Spleen (tissue), 11 donors: ENCODE measurements around the gene SPEN. TPM values are rescaled to one million over a fixed set of nuclear protein-coding genes. Genes with fewer than 3 reads are reported as not detected.

ENCODE experiments used
- DNase-seq: peaks from one replicate; pipeline ENCODE4 v3.0.0-alpha.2; 2020
- H3K27ac ChIP-seq, 8 donors: fragments of 200-600 bp; sonication (generic) in 7 of 8; 1 replicate in 4 of 8; 2 replicates in 4 of 8; pipeline versions ENCODE4 v1.5.0 to v1.8.0; 2016 to 2021; ENCODE audit warnings: inconsistent platforms in 4 of 8, mild to moderate bottlenecking in 4 of 8, moderate library complexity in 1 of 8
- H3K27me3 ChIP-seq, 7 donors: fragments of 200-600 bp; sonication (generic) in 6 of 7; replicated peaks in 1 of 7; 1 replicate in 4 of 7; 2 replicates in 3 of 7; pipeline versions ENCODE4 v1.5.0 to v1.8.0; 2016 to 2021; ENCODE audit warnings: inconsistent platforms in 3 of 7, mild to moderate bottlenecking in 1 of 7
- H3K36me3 ChIP-seq, 6 donors: fragments of 200-600 bp; sonication (generic) in 5 of 6; 1 replicate in 4 of 6; 2 replicates in 2 of 6; pipeline versions ENCODE4 v1.5.0 to v1.8.0; 2016 to 2021; ENCODE audit warnings: inconsistent platforms in 2 of 6
- H3K4me1 ChIP-seq, 6 donors: fragments of 200-600 bp; sonication (generic) in 5 of 6; 1 replicate in 3 of 6; 2 replicates in 3 of 6; pipeline versions ENCODE4 v1.5.0 to v1.8.0; 2016 to 2021; ENCODE audit warnings: inconsistent platforms in 3 of 6
- H3K4me3 ChIP-seq, 8 donors: fragments of 200-600 bp; sonication (generic) in 7 of 8; 1 replicate in 4 of 8; 2 replicates in 4 of 8; pipeline versions ENCODE4 v1.5.0 to v1.8.0; 2016 to 2021; ENCODE audit warnings: inconsistent platforms in 4 of 8, mild to moderate bottlenecking in 4 of 8, moderate library complexity in 2 of 8
- H3K9me3 ChIP-seq, 8 donors: fragments of 200-600 bp; sonication (generic) in 7 of 8; 1 replicate in 4 of 8; 2 replicates in 4 of 8; pipeline versions ENCODE4 v1.5.0 to v1.8.0; 2016 to 2021; ENCODE audit warnings: inconsistent platforms in 4 of 8
- POLR2A ChIP-seq, 3 donors: fragments of 450-650 bp; IDR thresholded peaks; one replicate each; pipeline ENCODE4 v1.5.1; 2017; ENCODE audit warnings: antibody characterized with exemption in 3 of 3, mild to moderate bottlenecking in 1 of 3
- POLR2AphosphoS5 ChIP-seq, 3 donors: sonication (generic); formaldehyde crosslinking; IDR thresholded peaks; one replicate each; pipeline ENCODE4 v1.5.1; 2017; ENCODE audit warnings: antibody characterized with exemption in 3 of 3
- WGBS, 5 donors: extraction: QIAGEN DNeasy Blood & Tissue Kit in 3 of 5; methylation state at CpG; one replicate each; pipeline versions ENCODE4 v1.1.5 to v1.1.7; 2013 to 2018; 5-methylcytosine and 5-hydroxymethylcytosine counted together
- intact Hi-C: fragments of 100-400 bp; cut with DNase I; formaldehyde crosslinking; loops from one replicate; pipeline ENCODE4 v1.15.0; 2023; ENCODE audit warnings: low total_unique reads
- polyA plus RNA-seq, 3 donors: library from polyadenylated mRNA; stranded (reverse); fragments of 200-250 nt; gene quantifications; one replicate each; pipeline ENCODE4 v1.2.1, GENCODE V29; 2013
- small RNA-seq, 4 donors: library from RNA; depleted of rRNA; stranded (forward); fragments of <200 nt; gene quantifications; one replicate each; pipeline ENCODE3, GENCODE V24; 2016
- total RNA-seq, 7 donors: library from RNA; depleted of rRNA in 3 of 7; stranded (reverse); fragments of >200 nt in 3 of 7; fragmentation: NEBNext Ultra II Directional in 4 of 7; extraction: Animal tissue kit (Norgen Biotek cat#: 25700) in 4 of 7; gene quantifications; one replicate each; pipeline versions ENCODE4 v1.1.0 to v1.2.1, GENCODE V29; 2016 to 2021
- TF ChIP-seq, protein P1 (sequence below), 11 experiments: fragments of 200-600 bp in 7 of 11; fragments of 450-650 bp in 4 of 11; sonication (generic) in 4 of 11; IDR thresholded peaks in 8 of 11; conservative IDR thresholded peaks in 3 of 11; 1 replicate in 7 of 11; 2 replicates in 4 of 11; pipeline versions ENCODE4 v1.4.0 to v1.8.0; 2016 to 2021; ENCODE audit warnings: antibody characterized with exemption in 11 of 11, inconsistent platforms in 4 of 11, mild to moderate bottlenecking in 1 of 11
- donor health status: healthy with polysubstance abuse.
- donor health status: DM: no; HTN: no; CAD: no; lungs with moderate emphysema.
- donor health status: DM: no; HTN: no; CAD: no.
- donor health status: Bipolar disorder and iron deficiency.
- donor health status: healthy.
- donor health status: DM: no; HTN: no; CAD: no.
- donor health status: DM: yes; HTN: yes; CAD: no.

The SPEN gene
- total and polyA plus RNA-seq, 10 donors = 8.0 to 75.9 (median 58.4) TPM

DNA sequence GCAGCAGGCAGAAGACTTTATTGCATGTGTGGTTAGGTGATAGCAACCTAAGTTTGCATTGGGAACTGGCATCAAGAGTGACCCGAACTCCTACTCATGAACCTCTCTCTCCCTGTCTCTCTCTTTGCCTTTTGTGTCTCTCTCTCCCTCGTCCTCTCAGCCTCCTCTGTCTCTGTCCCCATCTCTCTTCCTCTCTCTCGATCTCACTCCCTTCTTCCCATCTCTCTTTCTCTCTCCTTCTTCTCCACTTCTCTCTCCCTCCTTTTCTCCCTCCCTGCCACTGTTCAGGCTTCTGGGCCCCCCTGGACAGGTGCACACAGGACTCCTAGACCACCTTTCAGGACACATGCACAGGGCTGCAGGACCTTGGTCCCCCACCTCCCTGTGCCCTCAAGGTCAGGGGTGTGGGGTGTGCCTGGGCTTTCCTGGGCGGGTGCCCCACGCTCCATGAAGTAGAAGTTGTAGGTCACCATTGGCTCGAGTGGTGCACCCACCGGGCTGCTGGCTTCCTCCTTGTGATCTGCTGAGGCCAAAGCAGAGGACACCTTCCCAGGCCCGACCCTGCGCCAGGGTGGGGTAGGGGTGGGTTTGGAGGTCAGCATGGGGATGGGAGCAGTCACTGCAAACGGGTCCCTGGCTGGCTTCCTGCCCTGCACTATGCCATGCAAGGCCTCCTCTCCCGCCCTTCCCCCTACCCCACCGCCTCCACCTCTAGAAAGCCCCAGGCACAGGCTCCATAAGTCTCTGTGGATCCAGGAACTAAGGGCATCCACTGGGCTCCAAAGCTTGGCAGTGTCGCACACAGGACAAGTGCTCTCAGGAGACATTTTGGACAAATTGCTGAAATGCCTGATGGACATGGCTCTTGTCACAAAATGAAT lies 141.6 kb downstream of the SPEN start:
- TF ChIP-seq POLR2A (IDR thresholded peaks at IDR 0.05) (no peak), POLR2AphosphoS5 (IDR thresholded peaks at IDR 0.05) (no peak)
- TF ChIP-seq, protein P1, sequence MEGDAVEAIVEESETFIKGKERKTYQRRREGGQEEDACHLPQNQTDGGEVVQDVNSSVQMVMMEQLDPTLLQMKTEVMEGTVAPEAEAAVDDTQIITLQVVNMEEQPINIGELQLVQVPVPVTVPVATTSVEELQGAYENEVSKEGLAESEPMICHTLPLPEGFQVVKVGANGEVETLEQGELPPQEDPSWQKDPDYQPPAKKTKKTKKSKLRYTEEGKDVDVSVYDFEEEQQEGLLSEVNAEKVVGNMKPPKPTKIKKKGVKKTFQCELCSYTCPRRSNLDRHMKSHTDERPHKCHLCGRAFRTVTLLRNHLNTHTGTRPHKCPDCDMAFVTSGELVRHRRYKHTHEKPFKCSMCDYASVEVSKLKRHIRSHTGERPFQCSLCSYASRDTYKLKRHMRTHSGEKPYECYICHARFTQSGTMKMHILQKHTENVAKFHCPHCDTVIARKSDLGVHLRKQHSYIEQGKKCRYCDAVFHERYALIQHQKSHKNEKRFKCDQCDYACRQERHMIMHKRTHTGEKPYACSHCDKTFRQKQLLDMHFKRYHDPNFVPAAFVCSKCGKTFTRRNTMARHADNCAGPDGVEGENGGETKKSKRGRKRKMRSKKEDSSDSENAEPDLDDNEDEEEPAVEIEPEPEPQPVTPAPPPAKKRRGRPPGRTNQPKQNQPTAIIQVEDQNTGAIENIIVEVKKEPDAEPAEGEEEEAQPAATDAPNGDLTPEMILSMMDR (IDR thresholded peaks at IDR 0.05 in 8 of 11, conservative IDR thresholded peaks at IDR 0.05 in 3 of 11) = no peak
- Histone ChIP-seq H3K27me3 (no peaks in the 10 kb centered on the region), H3K36me3 (no peaks in the 10 kb centered on the region), H3K9me3 (no peaks in the 10 kb centered on the region), H3K4me3 (no peak overlapping the region), H3K4me1 (no peaks in the 10 kb centered on the region), H3K27ac (no peak overlapping the region)
- intact Hi-C loops = no loop called here
- peak; percentile 45 for DNase-seq
- 78 to 85% (median 84%) methylated on average over 9 to 13 of the region's 13 CpGs for WGBS, 5 donors

DNA sequence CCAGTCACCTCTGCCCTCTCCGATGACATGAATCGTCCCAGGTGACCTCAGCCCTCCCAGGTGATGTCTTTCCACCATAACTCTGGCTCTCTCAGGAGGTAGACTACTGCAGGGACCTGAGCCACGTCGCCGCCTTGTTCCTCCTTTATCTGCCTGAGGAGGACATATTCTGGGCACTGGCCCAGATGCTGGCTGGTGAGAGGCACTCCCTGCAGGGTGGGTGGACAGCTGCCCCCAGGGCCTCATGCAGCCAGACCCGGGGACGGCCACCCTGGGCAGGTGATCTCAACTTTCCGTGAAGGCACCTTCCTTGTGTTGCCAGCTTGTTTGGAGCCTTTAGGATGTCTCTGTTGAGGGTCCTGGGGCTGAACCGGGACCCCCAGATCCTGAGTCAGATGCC lies 142.3 kb downstream of the SPEN start:
- Histone ChIP-seq H3K4me3 (no peak overlapping the region), H3K27me3 (no peaks in the 10 kb centered on the region), H3K36me3 (no peaks in the 10 kb centered on the region), H3K4me1 (no peaks in the 10 kb centered on the region), H3K27ac (no peak overlapping the region), H3K9me3 (no peaks in the 10 kb centered on the region)
- DNase-seq = peak; percentile 54
- WGBS, 5 donors = 63 to 84% (median 81%) methylated on average over 5 to 9 of the region's 9 CpGs
- TF ChIP-seq, protein P1 (IDR thresholded peaks at IDR 0.05 in 8 of 11, conservative IDR thresholded peaks at IDR 0.05 in 3 of 11) = no peak
- no peak for TF ChIP-seq POLR2A (IDR thresholded peaks at IDR 0.05)
- no peak for TF ChIP-seq POLR2AphosphoS5 (IDR thresholded peaks at IDR 0.05)
- intact Hi-C loops = no loop called here

Small RNAs within 50 kb of the gene (small RNA-seq; reads per million reads assigned to genes)
- 0 reads per million in 4 donors for gene AL034555.1
- gene AL355994.1 = 0 reads per million in 4 donors
- 0 reads per million in 4 donors for gene AL355994.5

Other genes with a start within 250 kb of the SPEN start
- gene DDI2, start 230.2 kb upstream of the SPEN start, total RNA-seq = 10 to 100 TPM; 43.3 to 75.4 (median 47.2) TPM
- 1 to 10 TPM; 4.8 to 7.7 (median 6.2) TPM for gene DDI2, start 230.2 kb upstream of the SPEN start, polyA plus RNA-seq
- 10 to 100 TPM; 59.1 to 96.0 (median 65.8) TPM for gene PLEKHM2, start 163.4 kb upstream of the SPEN start, total RNA-seq
- 10 to 100 TPM; 25.9 to 54.1 (median 37.1) TPM for gene PLEKHM2, start 163.4 kb upstream of the SPEN start, polyA plus RNA-seq
- 1 to 10 TPM; 1.5 to 3.7 (median 2.8) TPM for gene SLC25A34, start 111.4 kb upstream of the SPEN start, total RNA-seq
- gene SLC25A34, start 111.4 kb upstream of the SPEN start, polyA plus RNA-seq = 1 to 10 TPM in 2 of 3 donors, under 1 TPM in 1; 0.77 to 2.4 (median 2.1) TPM
- not detected for gene TMEM82, start 105.2 kb upstream of the SPEN start, total RNA-seq
- gene TMEM82, start 105.2 kb upstream of the SPEN start, polyA plus RNA-seq = not detected
- 10 to 100 TPM; 21.4 to 89.1 (median 62.0) TPM for gene FBLIM1, start 88.9 kb upstream of the SPEN start, total RNA-seq
- 10 to 100 TPM in 1 of 3 donors, 1 to 10 TPM in 2; 7.2 to 16.3 (median 9.6) TPM for gene FBLIM1, start 88.9 kb upstream of the SPEN start, polyA plus RNA-seq
- gene UQCRHL, start 40.1 kb upstream of the SPEN start, total RNA-seq = 1 to 10 TPM in 6 of 7 donors, under 1 TPM in 1; 0.67 to 2.6 (median 1.2) TPM
- gene UQCRHL, start 40.1 kb upstream of the SPEN start, polyA plus RNA-seq = 1 to 10 TPM; 1.9 to 2.6 (median 2.4) TPM
- 10 to 100 TPM; 36.8 to 73.4 (median 52.1) TPM for gene ZBTB17, start 128.4 kb downstream of the SPEN start, total RNA-seq
- 100 to 1,000 TPM in 2 of 3 donors, 10 to 100 TPM in 1; 46.5 to 139 (median 111) TPM for gene ZBTB17, start 128.4 kb downstream of the SPEN start, polyA plus RNA-seq
- gene SRARP, start 156.5 kb downstream of the SPEN start, total RNA-seq = not detected
- not detected for gene SRARP, start 156.5 kb downstream of the SPEN start, polyA plus RNA-seq
- 1 to 10 TPM in 6 of 7 donors, under 1 TPM in 1; 0.60 to 3.7 (median 2.2) TPM for gene HSPB7, start 170.3 kb downstream of the SPEN start, total RNA-seq
- gene HSPB7, start 170.3 kb downstream of the SPEN start, polyA plus RNA-seq = 1 to 10 TPM; 2.3 to 8.1 (median 4.2) TPM
- under 1 TPM in 3 of 7 donors, not detected in 4; 0.22 to 0.46 (median 0.37) TPM for gene CLCNKA, start 174.3 kb downstream of the SPEN start, total RNA-seq
- under 1 TPM; 0.19 to 0.50 (median 0.20) TPM for gene CLCNKA, start 174.3 kb downstream of the SPEN start, polyA plus RNA-seq
- under 1 TPM in 1 of 7 donors, not detected in 6; 0.13 TPM for gene CLCNKB, start 196.1 kb downstream of the SPEN start, total RNA-seq
- gene CLCNKB, start 196.1 kb downstream of the SPEN start, polyA plus RNA-seq = under 1 TPM; 0.04 to 0.10 (median 0.06) TPM
- under 1 TPM in 1 of 7 donors, not detected in 6; 0.47 TPM for gene FAM131C, start 225.9 kb downstream of the SPEN start, total RNA-seq
- gene FAM131C, start 225.9 kb downstream of the SPEN start, polyA plus RNA-seq = under 1 TPM in 1 of 3 donors, not detected in 2; 0.11 TPM